HG03432 (cell line): ENCODE data around the gene BROX.
"Not testable (repeated sequence)": the region's sequence is repeated elsewhere in the genome, so short reads cannot be mapped to it uniquely, and the experiment has no call there.

Experiments
- ATAC-seq: cut with Tn5 transposase; IDR thresholded peaks from one replicate; pipeline ENCODE4 v1.9.1; 2021; ENCODE audit warnings: mild to moderate bottlenecking, moderate library complexity; ENCODE audit not compliant: unreplicated experiment

BROX gene

GRCh38 chr1:222712253-222713090 lies at the start of gene BROX, which contains the start of gene AIDA:
Gene BROX, plus strand, starts transcription at chr1:222712564. Its CDS starts 3,136 bp downstream, at chr1:222715700.
Gene AIDA, minus strand, starts transcription at chr1:222712491. Its CDS starts 174 bp downstream, at chr1:222712317.
- ATAC-seq = peak; percentile 85

- ATAC-seq = no peak
These were observed 48.9 kb upstream of the BROX start for GRCh38 chr1:222663431-222663934.

GRCh38 chr1:222665964-222666363 lies 46.4 kb upstream of the BROX start:
- no peak for ATAC-seq

- not testable (repeated sequence) for ATAC-seq
These were observed 44.2 kb upstream of the BROX start for GRCh38 chr1:222668184-222668583.

GRCh38 chr1:222669107-222669506 lies 43.3 kb upstream of the BROX start:
- not testable (repeated sequence) for ATAC-seq

- no peak for ATAC-seq
These were observed 42.3 kb upstream of the BROX start for GRCh38 chr1:222670110-222670509.

- no peak for ATAC-seq
These were observed 32.3 kb upstream of the BROX start for GRCh38 chr1:222680080-222680479.

GRCh38 chr1:222691016-222691415 lies 21.3 kb upstream of the BROX start:
- ATAC-seq = no peak

- ATAC-seq = no peak
These were observed 17.4 kb upstream of the BROX start for GRCh38 chr1:222694927-222695326.

- no peak for ATAC-seq
These were observed 15.6 kb upstream of the BROX start for GRCh38 chr1:222696741-222697140.

- no peak for ATAC-seq
These were observed 15.2 kb upstream of the BROX start for GRCh38 chr1:222697203-222697602.

- no peak for ATAC-seq
These were observed 14.5 kb upstream of the BROX start for GRCh38 chr1:222697826-222698225.

- no peak for ATAC-seq
These were observed 10.2 kb upstream of the BROX start for GRCh38 chr1:222702210-222702609.

GRCh38 chr1:222704260-222704659 lies 8.1 kb upstream of the BROX start:
- no peak for ATAC-seq

GRCh38 chr1:222706815-222707214 lies 5.5 kb upstream of the BROX start:
- no peak for ATAC-seq

- no peak for ATAC-seq
These were observed 2.6 kb upstream of the BROX start for GRCh38 chr1:222709700-222710153.

GRCh38 chr1:222711319-222712252 lies 778 bp upstream of the BROX start:
- ATAC-seq = peak; percentile 39

GRCh38 chr1:222713091-222713961 lies 962 bp downstream of the BROX start:
- peak; percentile 74 for ATAC-seq

- no peak for ATAC-seq
These were observed 4.0 kb downstream of the BROX start for GRCh38 chr1:222716393-222716792.

- ATAC-seq = no peak
These were observed 16.4 kb downstream of the BROX start for GRCh38 chr1:222728746-222729145.
